GM18873 (cell line): ENCODE measurements around the gene ZGLP1.

ENCODE experiments used
- ATAC-seq: cut with Tn5 transposase; IDR thresholded peaks from one replicate; pipeline ENCODE4 v1.9.1; 2021; ENCODE audit warnings: mild to moderate bottlenecking, moderate library complexity, moderate number of reproducible peaks; ENCODE audit not compliant: unreplicated experiment, low FRiP score

The ZGLP1 gene

DNA sequence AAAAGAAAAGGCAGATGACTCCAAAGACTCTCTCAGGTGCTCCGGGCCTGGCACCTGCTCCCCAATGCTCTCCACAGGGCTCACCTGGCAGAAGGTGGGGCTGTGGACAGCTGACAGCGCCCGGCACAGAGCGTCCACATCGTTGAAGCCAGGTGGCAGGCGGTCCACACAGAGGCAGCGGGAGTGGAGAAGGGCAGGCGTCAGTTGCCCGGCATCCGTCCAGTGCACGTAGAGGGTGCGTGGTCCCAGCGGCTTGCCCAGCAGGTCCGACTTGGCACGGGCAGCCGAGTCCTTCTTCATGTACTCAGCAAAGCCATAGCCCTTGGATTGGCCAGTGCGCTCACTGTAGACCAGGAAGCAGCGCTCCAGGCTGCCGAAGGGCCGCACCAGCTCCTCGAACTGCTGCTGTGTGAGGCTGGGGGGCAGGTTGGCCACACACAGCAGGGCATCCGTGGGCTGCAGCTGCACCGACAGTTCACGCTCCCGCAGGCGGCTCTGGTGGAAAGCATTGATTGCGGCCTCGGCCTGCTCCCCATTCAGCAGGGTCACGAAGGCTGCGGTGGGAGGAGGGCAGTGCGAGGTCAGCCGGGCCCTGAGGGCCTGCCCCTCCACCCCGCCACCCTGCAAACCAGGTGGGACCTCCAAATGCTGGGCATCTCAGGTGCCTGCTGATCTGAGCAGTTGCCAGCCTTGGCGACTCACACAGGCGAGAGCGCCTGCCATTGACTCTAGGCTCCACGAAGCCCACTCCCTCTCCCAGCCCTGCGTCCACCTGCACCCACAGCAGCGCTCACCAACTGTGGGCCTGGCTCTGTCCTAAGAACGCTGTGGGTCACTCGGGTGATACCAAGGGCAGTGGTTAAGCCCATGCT is 19.2 kb upstream of the ZGLP1 start:
- no peak for ATAC-seq

DNA sequence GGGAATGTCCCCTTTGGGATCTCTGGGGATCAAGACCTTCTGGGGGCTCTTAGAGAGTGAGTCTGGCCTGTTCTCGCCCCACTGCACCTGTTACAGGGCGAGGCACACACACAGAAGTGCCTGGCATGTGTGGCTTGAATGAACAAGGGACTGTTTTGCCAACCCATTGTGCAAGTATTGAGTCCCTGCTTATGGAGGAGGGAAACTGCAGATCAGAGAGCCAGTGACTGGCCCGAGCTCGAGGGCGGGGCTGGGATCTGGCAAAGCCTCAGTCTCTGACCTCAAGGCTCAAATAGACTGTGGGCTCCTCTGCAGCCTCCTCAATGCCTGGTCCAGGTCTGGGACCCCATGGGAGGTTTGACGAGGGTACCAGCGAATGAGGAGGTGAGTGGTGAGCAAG is 18.2 kb upstream of the ZGLP1 start:
- no peak for ATAC-seq

DNA sequence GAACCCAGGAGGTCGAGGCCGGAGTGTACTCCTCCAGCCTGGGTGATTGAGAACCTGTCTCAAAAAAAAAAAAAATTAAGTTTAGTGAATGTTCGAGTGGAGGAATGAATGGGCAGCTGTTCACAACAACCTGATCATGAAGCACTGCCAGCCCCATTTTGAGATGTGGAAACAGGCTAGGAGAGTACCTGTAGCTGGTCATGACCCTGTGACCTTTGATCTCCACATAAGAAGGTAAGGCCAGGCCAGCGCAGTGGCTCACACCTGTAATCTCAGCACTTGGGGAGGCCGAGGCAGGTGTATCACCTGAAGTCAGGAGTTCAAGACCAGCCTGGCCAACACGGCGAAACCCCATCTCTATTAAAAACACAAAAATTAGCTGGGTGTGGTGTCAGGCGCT is 16.1 kb upstream of the ZGLP1 start:
- no peak for ATAC-seq

- ATAC-seq: no peak
Measured at GRCh38 chr19:10321874-10322835, 12.5 kb upstream of the ZGLP1 start.

- no peak for ATAC-seq
Measured at GRCh38 chr19:10321417-10321797, 11.8 kb upstream of the ZGLP1 start.

- no peak for ATAC-seq
Measured at GRCh38 chr19:10320602-10321416, 11.2 kb upstream of the ZGLP1 start.

DNA sequence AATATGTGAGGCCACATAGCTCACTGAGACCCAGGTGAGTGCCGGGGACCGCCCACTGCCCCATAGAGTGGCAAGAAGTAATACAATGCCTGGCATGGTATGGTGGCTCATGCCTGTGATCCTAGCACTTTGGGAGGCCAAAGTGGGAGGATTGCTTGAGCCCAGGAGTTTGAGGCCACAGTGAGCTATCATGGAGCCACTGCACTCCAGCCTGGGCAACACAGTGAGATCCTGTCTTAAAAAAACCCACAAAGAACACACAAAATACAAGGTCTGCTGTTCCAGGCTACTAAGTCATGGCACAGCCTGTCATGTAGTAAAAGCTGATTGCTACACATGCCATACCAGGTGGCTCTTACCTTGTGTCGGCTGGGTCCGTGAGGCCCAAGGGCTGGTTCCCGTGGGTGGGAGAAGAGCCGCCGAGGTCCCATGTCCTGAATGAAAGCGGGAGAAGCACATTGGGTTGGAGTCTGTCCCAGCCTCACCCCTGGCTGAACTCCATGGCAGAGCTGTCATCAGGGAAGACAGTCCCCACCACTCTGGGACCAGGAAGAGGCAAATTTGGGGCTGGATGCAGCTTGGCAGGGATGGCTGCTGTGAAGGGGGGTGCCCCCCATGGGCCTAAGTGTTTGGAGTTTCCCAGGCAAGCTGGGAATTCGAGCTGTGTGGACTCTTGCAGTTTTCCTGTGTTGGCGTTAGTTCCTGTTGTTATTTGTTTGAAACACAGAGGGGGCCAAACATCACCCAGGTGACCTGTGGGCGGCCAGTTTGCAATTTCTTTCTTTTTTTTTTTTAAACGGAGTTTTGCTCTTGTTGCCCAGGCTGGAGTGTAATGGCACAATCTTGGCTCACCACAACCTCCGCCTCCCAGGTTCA is 9.4 kb upstream of the ZGLP1 start:
- no peak for ATAC-seq

GRCh38 chr19:10317857-10318462 is 8.3 kb upstream of the ZGLP1 start:
- ATAC-seq: no peak

- no peak for ATAC-seq
Measured at GRCh38 chr19:10317045-10317856, 7.6 kb upstream of the ZGLP1 start.

GRCh38 chr19:10316229-10317044 is 6.8 kb upstream of the ZGLP1 start:
- ATAC-seq: no peak

- ATAC-seq: peak; percentile 55
Measured at GRCh38 chr19:10315335-10316214, 6.0 kb upstream of the ZGLP1 start, which contains the start of gene FDX2. TSS of gene FDX2 (minus strand) at chr19:10316015. CDS start at chr19:10315996, 19 bp downstream.

GRCh38 chr19:10306327-10306726 is 3.3 kb downstream of the ZGLP1 start:
- ATAC-seq: no peak

DNA sequence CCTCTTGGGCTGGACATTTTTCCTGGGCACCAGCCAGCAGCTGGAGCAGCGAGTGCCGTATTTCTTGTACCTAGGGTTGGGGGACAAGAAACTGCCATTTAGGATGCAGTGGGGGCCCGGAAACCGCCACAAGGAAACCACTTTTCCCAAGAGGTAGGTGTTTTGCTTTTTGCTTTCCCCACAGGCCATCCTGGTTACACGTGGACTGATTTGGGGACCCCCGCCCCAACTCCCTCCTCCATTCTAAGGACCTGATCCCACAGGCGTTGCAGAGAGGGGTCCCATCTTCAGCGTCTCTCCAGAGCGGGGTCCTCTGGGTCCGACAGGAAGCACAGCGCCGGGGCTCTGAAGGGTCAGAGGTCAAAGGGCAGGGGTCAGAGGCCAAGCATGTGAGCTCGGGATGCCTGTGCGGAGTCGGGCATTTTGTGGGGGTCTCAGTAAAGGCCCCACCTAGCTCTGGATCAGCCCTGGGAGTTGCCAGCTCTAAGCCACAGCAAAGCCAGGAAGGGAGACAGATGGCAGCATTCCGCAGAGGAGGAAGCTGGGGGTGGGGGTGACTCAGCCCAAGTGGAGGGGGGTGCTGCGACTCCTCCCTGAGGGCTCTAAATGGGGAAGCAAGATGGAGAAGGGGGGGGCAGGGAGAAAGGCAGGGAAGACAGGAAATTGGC is 4.3 kb downstream of the ZGLP1 start:
- no peak for ATAC-seq

DNA sequence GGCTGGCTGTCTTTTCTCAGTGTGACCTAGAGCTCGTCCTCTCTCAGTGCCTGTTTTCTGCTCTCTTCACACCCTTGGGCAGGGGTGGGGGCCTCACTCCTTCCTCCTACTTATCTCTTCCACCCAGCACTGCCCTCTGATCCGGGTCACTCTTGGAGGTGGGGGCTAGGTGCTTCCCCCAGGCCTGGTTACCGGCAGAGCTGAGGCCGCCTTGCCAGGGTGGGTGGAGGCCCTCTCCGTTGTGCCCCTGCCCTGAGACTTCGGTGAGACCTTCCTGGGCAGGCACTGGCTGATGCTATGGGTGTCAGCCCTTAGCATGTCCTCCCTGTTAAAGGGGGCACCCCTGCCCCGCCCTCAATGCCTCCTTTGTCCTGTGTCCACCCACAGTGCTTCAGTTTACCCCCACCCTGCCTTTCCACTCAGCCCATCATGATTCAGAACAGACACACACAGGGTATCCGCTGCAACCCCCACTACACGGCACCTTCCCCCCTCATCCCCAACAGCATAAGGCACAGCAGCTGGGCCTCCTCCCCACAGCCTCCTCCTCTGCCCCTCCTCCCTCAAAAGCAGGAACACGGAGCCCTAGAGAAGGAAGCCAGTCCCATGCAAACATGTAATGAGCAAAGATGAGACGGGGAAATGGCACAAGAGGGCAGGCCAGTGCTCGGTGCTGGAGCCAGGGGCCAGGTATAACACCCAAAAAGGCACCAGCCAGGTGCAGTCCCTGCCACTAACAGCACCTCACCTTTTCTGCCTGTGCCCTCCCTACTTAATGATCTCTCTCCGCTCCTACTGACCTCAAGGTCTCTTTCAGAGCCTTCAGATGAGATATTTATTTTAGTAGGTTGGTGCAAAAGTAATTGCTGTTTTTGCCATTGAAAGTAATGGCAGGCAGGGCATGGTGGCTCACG is 9.8 kb downstream of the ZGLP1 start:
- ATAC-seq: no peak
